ENCODE measurements around the gene CD58. TPM values are rescaled to one million over a fixed set of nuclear protein-coding genes. Genes with fewer than 3 reads are reported as not detected.
"Not testable (repeated sequence)": the region's sequence is repeated elsewhere in the genome, so short reads cannot be mapped to it uniquely, and the experiment has no call there.

Gene CD58
- total RNA-seq, 1 experiment from 2014 or later, result 5.3 TPM

GRCh38 chr1:116604408-116604807 lies 33.6 kb upstream of the CD58 start:
- H3K36me3 Mint-ChIP-seq; POLR2A ChIA-PET; ATAC-seq; H3K27ac Mint-ChIP-seq; H3K27me3 Mint-ChIP-seq (ENCODE audit: low read depth); H3K9me3 Mint-ChIP-seq; H3K4me3 Mint-ChIP-seq; CTCF ChIA-PET; DNase-seq (ENCODE audit: low spot score): not testable (repeated sequence)
- H3K4me1 Mint-ChIP-seq, result peaks cover 25% of the 10 kb centered on the region

- POLR2A ChIA-PET; H3K9me3 Mint-ChIP-seq; H3K27ac Mint-ChIP-seq; CTCF ChIA-PET; ATAC-seq; H3K36me3 Mint-ChIP-seq; H3K4me3 Mint-ChIP-seq; DNase-seq (ENCODE audit: low spot score); H3K27me3 Mint-ChIP-seq (ENCODE audit: low read depth): not testable (repeated sequence)
- H3K4me1 Mint-ChIP-seq, result peaks cover 25% of the 10 kb centered on the region
Measured at GRCh38 chr1:116603646-116604045, 32.8 kb upstream of the CD58 start.

GRCh38 chr1:116599369-116599768 lies 28.5 kb upstream of the CD58 start:
- H3K27me3 Mint-ChIP-seq (ENCODE audit: low read depth); H3K36me3 Mint-ChIP-seq; H3K9me3 Mint-ChIP-seq; CTCF ChIA-PET; ATAC-seq; DNase-seq (ENCODE audit: low spot score); H3K27ac Mint-ChIP-seq; H3K4me3 Mint-ChIP-seq: not testable (repeated sequence)
- H3K4me1 Mint-ChIP-seq, result peaks cover 14% of the 10 kb centered on the region
- POLR2A ChIA-PET, result interaction anchor here (0.6 kb wide), 1 partner anchor 68 kb away, joined by 4 read pairs; the partner anchor contains the start of gene IGSF3

- H3K4me3 Mint-ChIP-seq; DNase-seq (ENCODE audit: low spot score); ATAC-seq; H3K9me3 Mint-ChIP-seq; H3K27me3 Mint-ChIP-seq (ENCODE audit: low read depth); H3K36me3 Mint-ChIP-seq; POLR2A ChIA-PET; CTCF ChIA-PET; H3K4me1 Mint-ChIP-seq; H3K27ac Mint-ChIP-seq: not testable (repeated sequence)
Measured at GRCh38 chr1:116598420-116599036, 27.7 kb upstream of the CD58 start.

- POLR2A ChIA-PET, result not testable (repeated sequence)
Measured at GRCh38 chr1:116597388-116597787, 26.6 kb upstream of the CD58 start.

GRCh38 chr1:116596742-116597307 lies 26.0 kb upstream of the CD58 start:
- H3K4me3 Mint-ChIP-seq, POLR2A ChIA-PET, ATAC-seq: not testable (repeated sequence)

More at GRCh38 chr1:116597388-116597787, 26.6 kb upstream of the CD58 start:
- peaks cover 17% of the 10 kb centered on the region for H3K4me1 Mint-ChIP-seq
- not testable (repeated sequence) for H3K27ac Mint-ChIP-seq; H3K4me3 Mint-ChIP-seq; H3K9me3 Mint-ChIP-seq; ATAC-seq; H3K36me3 Mint-ChIP-seq; H3K27me3 Mint-ChIP-seq (ENCODE audit: low read depth); DNase-seq (ENCODE audit: low spot score)
- CTCF ChIA-PET, result interaction anchor here (3.1 kb wide), 1 partner anchor 23 kb away, joined by 69 read pairs; no protein-coding TSS in a partner anchor

GRCh38 chr1:116595946-116596741 lies 25.3 kb upstream of the CD58 start:
- POLR2A ChIA-PET; H3K9me3 Mint-ChIP-seq; H3K27me3 Mint-ChIP-seq (ENCODE audit: low read depth); H3K4me3 Mint-ChIP-seq; H3K36me3 Mint-ChIP-seq; H3K27ac Mint-ChIP-seq: not testable (repeated sequence)
- CTCF ChIA-PET, result interaction anchor here (0.8 to 3.1 kb wide), 19 partner anchors 9 to 471 kb away, joined by 3 to 69 read pairs (median 4); partner anchors contain the start of genes IGSF3 and TTF2
- peak; percentile 73 for ATAC-seq
- DNase-seq (ENCODE audit: low spot score), result peak; percentile 39
- peaks cover 25% of the 10 kb centered on the region for H3K4me1 Mint-ChIP-seq

More at GRCh38 chr1:116596742-116597307, 26.0 kb upstream of the CD58 start:
- H3K9me3 Mint-ChIP-seq; H3K27ac Mint-ChIP-seq; H3K27me3 Mint-ChIP-seq (ENCODE audit: low read depth); DNase-seq (ENCODE audit: low spot score); H3K36me3 Mint-ChIP-seq: not testable (repeated sequence)
- peaks cover 23% of the 10 kb centered on the region for H3K4me1 Mint-ChIP-seq
- CTCF ChIA-PET, result interaction anchor here (0.9 to 3.1 kb wide), 16 partner anchors 9 to 470 kb away, joined by 3 to 69 read pairs (median 4); partner anchors contain the start of gene IGSF3

- H3K27me3 Mint-ChIP-seq (ENCODE audit: low read depth); H3K36me3 Mint-ChIP-seq; DNase-seq (ENCODE audit: low spot score); H3K4me3 Mint-ChIP-seq; ATAC-seq; POLR2A ChIA-PET; H3K27ac Mint-ChIP-seq; H3K9me3 Mint-ChIP-seq: not testable (repeated sequence)
- H3K4me1 Mint-ChIP-seq, result peaks cover 25% of the 10 kb centered on the region
- CTCF ChIA-PET, result interaction anchor here (0.6 to 3.1 kb wide), 17 partner anchors 10 to 472 kb away, joined by 3 to 69 read pairs (median 4); partner anchors contain the start of gene IGSF3
Measured at GRCh38 chr1:116595065-116595840, 24.4 kb upstream of the CD58 start.

GRCh38 chr1:116593977-116594376 lies 23.2 kb upstream of the CD58 start:
- H3K4me1 Mint-ChIP-seq, result peaks cover 25% of the 10 kb centered on the region
- DNase-seq (ENCODE audit: low spot score); H3K27me3 Mint-ChIP-seq (ENCODE audit: low read depth); ATAC-seq; H3K27ac Mint-ChIP-seq; POLR2A ChIA-PET; H3K4me3 Mint-ChIP-seq; H3K36me3 Mint-ChIP-seq; H3K9me3 Mint-ChIP-seq: not testable (repeated sequence)
- CTCF ChIA-PET, result interaction anchor here (2.1 kb wide), 1 partner anchor 19 kb away, joined by 11 read pairs; no protein-coding TSS in a partner anchor

GRCh38 chr1:116593401-116593800 lies 22.6 kb upstream of the CD58 start:
- H3K36me3 Mint-ChIP-seq; H3K27ac Mint-ChIP-seq; H3K4me3 Mint-ChIP-seq; POLR2A ChIA-PET; ATAC-seq; H3K27me3 Mint-ChIP-seq (ENCODE audit: low read depth); DNase-seq (ENCODE audit: low spot score); H3K9me3 Mint-ChIP-seq: not testable (repeated sequence)
- H3K4me1 Mint-ChIP-seq, result peaks cover 25% of the 10 kb centered on the region
- CTCF ChIA-PET, result interaction anchor here (2.1 kb wide), 1 partner anchor 19 kb away, joined by 11 read pairs; no protein-coding TSS in a partner anchor

- CTCF ChIA-PET, result interaction anchor here (2.1 kb wide), 1 partner anchor 17 kb away, joined by 11 read pairs; no protein-coding TSS in a partner anchor
- POLR2A ChIA-PET; H3K4me3 Mint-ChIP-seq; H3K36me3 Mint-ChIP-seq; H3K27me3 Mint-ChIP-seq (ENCODE audit: low read depth); DNase-seq (ENCODE audit: low spot score); H3K9me3 Mint-ChIP-seq: not testable (repeated sequence)
- Mint-ChIP-seq H3K27ac (peak overlapping the region; percentile 24), H3K4me1 (peaks cover 34% of the 10 kb centered on the region)
- ATAC-seq, result peak; percentile 19; the same call in 1 of the 2 replicates
Measured at GRCh38 chr1:116591951-116592605, 21.3 kb upstream of the CD58 start.
